Measurements from ENCODE around the gene LINGO4.

Gene LINGO4

GRCh38 chr1:151806170-151806569, 951 bp upstream of the LINGO4 start:
- Histone ChIP-seq H3K27ac (ENCODE audit: low read depth, low read length) (no peak overlapping the region), H3K9ac (ENCODE audit: low read depth in 1 of 2, low read length in 2 of 2) (no peak overlapping the region), H3K36me3 (ENCODE audit: control insufficient read depth in 1 of 2, insufficient read depth in 2 of 2, low read length in 2 of 2) (peaks cover 0 to 12% of the 10 kb centered on the region in 2 donors), H3K27me3 (ENCODE audit: control insufficient read depth in 1 of 2, insufficient read depth in 2 of 2, low read length in 2 of 2) (no peaks in the 10 kb centered on the region), H3K9me3 (ENCODE audit: control insufficient read depth in 1 of 2, low read length in 2 of 2) (no peaks in the 10 kb centered on the region), H3K4me1 (ENCODE audit: control insufficient read depth in 1 of 2, insufficient read depth in 2 of 2, low read length in 2 of 2) (no peaks in the 10 kb centered on the region), H3K4me3 (ENCODE audit: low read depth in 1 of 2, low read length in 2 of 2) (no peak overlapping the region)

- H3K9me3 ChIP-seq (ENCODE audit: control insufficient read depth in 1 of 2, low read length in 2 of 2) = no peaks in the 10 kb centered on the region
- H3K9ac ChIP-seq (ENCODE audit: low read depth in 1 of 2, low read length in 2 of 2) = no peak overlapping the region
- peaks cover 0 to 3% of the 10 kb centered on the region in 2 donors for H3K36me3 ChIP-seq (ENCODE audit: control insufficient read depth in 1 of 2, insufficient read depth in 2 of 2, low read length in 2 of 2)
- H3K4me3 ChIP-seq (ENCODE audit: low read depth in 1 of 2, low read length in 2 of 2) = no peak overlapping the region
- no peak overlapping the region for H3K27ac ChIP-seq (ENCODE audit: low read depth, low read length)
- no peaks in the 10 kb centered on the region for H3K4me1 ChIP-seq (ENCODE audit: control insufficient read depth in 1 of 2, insufficient read depth in 2 of 2, low read length in 2 of 2)
- H3K27me3 ChIP-seq (ENCODE audit: control insufficient read depth in 1 of 2, insufficient read depth in 2 of 2, low read length in 2 of 2) = peaks cover 0 to 3% of the 10 kb centered on the region in 2 donors
Measured at GRCh38 chr1:151803915-151804314, 1.3 kb downstream of the LINGO4 start.

GRCh38 chr1:151803164-151803563, 2.1 kb downstream of the LINGO4 start:
- H3K9ac ChIP-seq (ENCODE audit: low read depth in 1 of 2, low read length in 2 of 2) = no peak overlapping the region
- no peak overlapping the region for H3K27ac ChIP-seq (ENCODE audit: low read depth, low read length)
- peaks cover 0 to 3% of the 10 kb centered on the region in 2 donors for H3K27me3 ChIP-seq (ENCODE audit: control insufficient read depth in 1 of 2, insufficient read depth in 2 of 2, low read length in 2 of 2)
- H3K4me3 ChIP-seq (ENCODE audit: low read depth in 1 of 2, low read length in 2 of 2) = no peak overlapping the region
- H3K9me3 ChIP-seq (ENCODE audit: control insufficient read depth in 1 of 2, low read length in 2 of 2) = no peaks in the 10 kb centered on the region
- no peaks in the 10 kb centered on the region for H3K4me1 ChIP-seq (ENCODE audit: control insufficient read depth in 1 of 2, insufficient read depth in 2 of 2, low read length in 2 of 2)
- peaks cover 0 to 3% of the 10 kb centered on the region in 2 donors for H3K36me3 ChIP-seq (ENCODE audit: control insufficient read depth in 1 of 2, insufficient read depth in 2 of 2, low read length in 2 of 2)

GRCh38 chr1:151802372-151802771, 2.8 kb downstream of the LINGO4 start:
- H3K27me3 ChIP-seq (ENCODE audit: control insufficient read depth in 1 of 2, insufficient read depth in 2 of 2, low read length in 2 of 2) = peaks cover 0 to 3% of the 10 kb centered on the region in 2 donors

GRCh38 chr1:151801846-151802245, 3.4 kb downstream of the LINGO4 start:
- Histone ChIP-seq H3K36me3 (ENCODE audit: control insufficient read depth in 1 of 2, insufficient read depth in 2 of 2, low read length in 2 of 2) (no peaks in the 10 kb centered on the region), H3K9me3 (ENCODE audit: control insufficient read depth in 1 of 2, low read length in 2 of 2) (no peaks in the 10 kb centered on the region), H3K4me1 (ENCODE audit: control insufficient read depth in 1 of 2, insufficient read depth in 2 of 2, low read length in 2 of 2) (no peaks in the 10 kb centered on the region), H3K27ac (ENCODE audit: low read depth, low read length) (no peak overlapping the region), H3K4me3 (ENCODE audit: low read depth in 1 of 2, low read length in 2 of 2) (no peak overlapping the region), H3K27me3 (ENCODE audit: control insufficient read depth in 1 of 2, insufficient read depth in 2 of 2, low read length in 2 of 2) (peaks cover 0 to 3% of the 10 kb centered on the region in 2 donors), H3K9ac (ENCODE audit: low read depth in 1 of 2, low read length in 2 of 2) (no peak overlapping the region)

More at GRCh38 chr1:151802372-151802771, 2.8 kb downstream of the LINGO4 start:
- Histone ChIP-seq H3K4me1 (ENCODE audit: control insufficient read depth in 1 of 2, insufficient read depth in 2 of 2, low read length in 2 of 2) (no peaks in the 10 kb centered on the region), H3K9me3 (ENCODE audit: control insufficient read depth in 1 of 2, low read length in 2 of 2) (no peaks in the 10 kb centered on the region), H3K36me3 (ENCODE audit: control insufficient read depth in 1 of 2, insufficient read depth in 2 of 2, low read length in 2 of 2) (peaks cover 0 to 2% of the 10 kb centered on the region in 2 donors), H3K27ac (ENCODE audit: low read depth, low read length) (no peak overlapping the region), H3K9ac (ENCODE audit: low read depth in 1 of 2, low read length in 2 of 2) (no peak overlapping the region), H3K4me3 (ENCODE audit: low read depth in 1 of 2, low read length in 2 of 2) (no peak overlapping the region)

- H3K9ac ChIP-seq (ENCODE audit: low read depth in 1 of 2, low read length in 2 of 2) = no peak overlapping the region
- no peak overlapping the region for H3K4me3 ChIP-seq (ENCODE audit: low read depth in 1 of 2, low read length in 2 of 2)
- H3K27me3 ChIP-seq (ENCODE audit: control insufficient read depth in 1 of 2, insufficient read depth in 2 of 2, low read length in 2 of 2) = peaks cover 0 to 3% of the 10 kb centered on the region in 2 donors
- H3K27ac ChIP-seq (ENCODE audit: low read depth, low read length) = no peak overlapping the region
- H3K36me3 ChIP-seq (ENCODE audit: control insufficient read depth in 1 of 2, insufficient read depth in 2 of 2, low read length in 2 of 2) = no peaks in the 10 kb centered on the region
- no peaks in the 10 kb centered on the region for H3K9me3 ChIP-seq (ENCODE audit: control insufficient read depth in 1 of 2, low read length in 2 of 2)
- H3K4me1 ChIP-seq (ENCODE audit: control insufficient read depth in 1 of 2, insufficient read depth in 2 of 2, low read length in 2 of 2) = no peaks in the 10 kb centered on the region
Measured at GRCh38 chr1:151801310-151801820, 3.9 kb downstream of the LINGO4 start.

- Histone ChIP-seq H3K9ac (ENCODE audit: low read depth in 1 of 2, low read length in 2 of 2) (no peak overlapping the region), H3K27me3 (ENCODE audit: control insufficient read depth in 1 of 2, insufficient read depth in 2 of 2, low read length in 2 of 2) (peaks cover 0 to 3% of the 10 kb centered on the region in 2 donors), H3K9me3 (ENCODE audit: control insufficient read depth in 1 of 2, low read length in 2 of 2) (no peaks in the 10 kb centered on the region), H3K36me3 (ENCODE audit: control insufficient read depth in 1 of 2, insufficient read depth in 2 of 2, low read length in 2 of 2) (no peaks in the 10 kb centered on the region), H3K4me1 (ENCODE audit: control insufficient read depth in 1 of 2, insufficient read depth in 2 of 2, low read length in 2 of 2) (no peaks in the 10 kb centered on the region), H3K27ac (ENCODE audit: low read depth, low read length) (no peak overlapping the region), H3K4me3 (ENCODE audit: low read depth in 1 of 2, low read length in 2 of 2) (no peak overlapping the region)
Measured at GRCh38 chr1:151800830-151801229, 4.4 kb downstream of the LINGO4 start.

- Histone ChIP-seq H3K4me3 (ENCODE audit: low read depth in 1 of 2, low read length in 2 of 2) (no peak overlapping the region), H3K36me3 (ENCODE audit: control insufficient read depth in 1 of 2, insufficient read depth in 2 of 2, low read length in 2 of 2) (no peaks in the 10 kb centered on the region), H3K9me3 (ENCODE audit: control insufficient read depth in 1 of 2, low read length in 2 of 2) (no peaks in the 10 kb centered on the region), H3K9ac (ENCODE audit: low read depth in 1 of 2, low read length in 2 of 2) (no peak overlapping the region), H3K4me1 (ENCODE audit: control insufficient read depth in 1 of 2, insufficient read depth in 2 of 2, low read length in 2 of 2) (no peaks in the 10 kb centered on the region), H3K27ac (ENCODE audit: low read depth, low read length) (no peak overlapping the region), H3K27me3 (ENCODE audit: control insufficient read depth in 1 of 2, insufficient read depth in 2 of 2, low read length in 2 of 2) (peaks cover 0 to 3% of the 10 kb centered on the region in 2 donors)
Measured at GRCh38 chr1:151799179-151800022, 5.8 kb downstream of the LINGO4 start.

GRCh38 chr1:151798571-151798970, 6.6 kb downstream of the LINGO4 start:
- H3K4me1 ChIP-seq (ENCODE audit: control insufficient read depth in 1 of 2, insufficient read depth in 2 of 2, low read length in 2 of 2) = no peaks in the 10 kb centered on the region
- H3K9ac ChIP-seq (ENCODE audit: low read depth in 1 of 2, low read length in 2 of 2) = no peak overlapping the region
- no peaks in the 10 kb centered on the region for H3K9me3 ChIP-seq (ENCODE audit: control insufficient read depth in 1 of 2, low read length in 2 of 2)
- no peak overlapping the region for H3K27ac ChIP-seq (ENCODE audit: low read depth, low read length)
- H3K27me3 ChIP-seq (ENCODE audit: control insufficient read depth in 1 of 2, insufficient read depth in 2 of 2, low read length in 2 of 2) = peaks cover 0 to 3% of the 10 kb centered on the region in 2 donors
- no peaks in the 10 kb centered on the region for H3K36me3 ChIP-seq (ENCODE audit: control insufficient read depth in 1 of 2, insufficient read depth in 2 of 2, low read length in 2 of 2)
- H3K4me3 ChIP-seq (ENCODE audit: low read depth in 1 of 2, low read length in 2 of 2) = no peak overlapping the region

GRCh38 chr1:151790940-151791651, 14.1 kb downstream of the LINGO4 start:
- no peaks in the 10 kb centered on the region for H3K9me3 ChIP-seq (ENCODE audit: control insufficient read depth in 1 of 2, low read length in 2 of 2)
- no peaks in the 10 kb centered on the region for H3K36me3 ChIP-seq (ENCODE audit: control insufficient read depth in 1 of 2, insufficient read depth in 2 of 2, low read length in 2 of 2)
- H3K27ac ChIP-seq (ENCODE audit: low read depth, low read length) = no peak overlapping the region
- peaks cover 4 to 10% of the 10 kb centered on the region in 2 donors for H3K4me1 ChIP-seq (ENCODE audit: control insufficient read depth in 1 of 2, insufficient read depth in 2 of 2, low read length in 2 of 2)
- no peaks in the 10 kb centered on the region for H3K27me3 ChIP-seq (ENCODE audit: control insufficient read depth in 1 of 2, insufficient read depth in 2 of 2, low read length in 2 of 2)
- peak overlapping the region; percentile 78 to 96 for H3K4me3 ChIP-seq (ENCODE audit: low read depth in 1 of 2, low read length in 2 of 2)
- H3K9ac ChIP-seq (ENCODE audit: low read depth in 1 of 2, low read length in 2 of 2) = peak overlapping the region; percentile 53 to 73
